ENCODE data around the gene GRM8. TPM values are rescaled to one million over a fixed set of nuclear protein-coding genes. Genes with fewer than 3 reads are reported as not detected.
A peak's percentile ranks its signal among the peaks of the same experiment; 100 is the strongest.
"Not testable (repeated sequence)": the region's sequence is repeated elsewhere in the genome, so short reads cannot be mapped to it uniquely, and the experiment has no call there.

Gene GRM8
- total RNA-seq, 4 donors from 2014 or later: 0.57 TPM; not detected in 3

DNA sequence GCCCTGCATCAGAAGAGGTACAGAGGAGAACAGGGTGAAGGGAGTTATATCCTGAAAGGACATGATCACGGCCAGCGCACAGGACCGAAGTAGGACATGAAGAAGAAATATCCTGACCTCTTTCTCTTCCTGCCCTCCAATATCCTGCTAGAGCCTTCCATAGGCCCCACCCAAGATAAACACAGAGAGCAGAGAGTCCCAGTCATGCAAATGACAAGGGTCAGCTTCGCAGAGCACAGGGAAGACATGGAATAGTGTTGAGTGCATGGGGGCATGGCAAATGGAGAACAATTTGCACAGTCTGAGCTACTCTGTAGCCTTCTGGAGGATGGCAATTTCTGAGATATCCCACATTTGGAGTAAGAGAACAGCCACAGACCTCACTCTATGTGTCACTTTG lies 371.4 kb downstream of the GRM8 start:
- 78 to 85% methylated on average over 4 of the region's 4 CpGs for WGBS, 2 donors
- Histone ChIP-seq H3K36me3 (no peaks in the 10 kb centered on the region), H3K27ac (no peak overlapping the region), H3K4me3 (no peak overlapping the region), H3K4me1 (no peaks in the 10 kb centered on the region), H3K9me3 (no peaks in the 10 kb centered on the region), H3K27me3 (no peaks in the 10 kb centered on the region)
- intact Hi-C loops (cut with DNase I): no loop called here
- no peak for TF ChIP-seq POLR2A (IDR thresholded peaks at IDR 0.05)
- TF ChIP-seq, protein P1, sequence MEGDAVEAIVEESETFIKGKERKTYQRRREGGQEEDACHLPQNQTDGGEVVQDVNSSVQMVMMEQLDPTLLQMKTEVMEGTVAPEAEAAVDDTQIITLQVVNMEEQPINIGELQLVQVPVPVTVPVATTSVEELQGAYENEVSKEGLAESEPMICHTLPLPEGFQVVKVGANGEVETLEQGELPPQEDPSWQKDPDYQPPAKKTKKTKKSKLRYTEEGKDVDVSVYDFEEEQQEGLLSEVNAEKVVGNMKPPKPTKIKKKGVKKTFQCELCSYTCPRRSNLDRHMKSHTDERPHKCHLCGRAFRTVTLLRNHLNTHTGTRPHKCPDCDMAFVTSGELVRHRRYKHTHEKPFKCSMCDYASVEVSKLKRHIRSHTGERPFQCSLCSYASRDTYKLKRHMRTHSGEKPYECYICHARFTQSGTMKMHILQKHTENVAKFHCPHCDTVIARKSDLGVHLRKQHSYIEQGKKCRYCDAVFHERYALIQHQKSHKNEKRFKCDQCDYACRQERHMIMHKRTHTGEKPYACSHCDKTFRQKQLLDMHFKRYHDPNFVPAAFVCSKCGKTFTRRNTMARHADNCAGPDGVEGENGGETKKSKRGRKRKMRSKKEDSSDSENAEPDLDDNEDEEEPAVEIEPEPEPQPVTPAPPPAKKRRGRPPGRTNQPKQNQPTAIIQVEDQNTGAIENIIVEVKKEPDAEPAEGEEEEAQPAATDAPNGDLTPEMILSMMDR (IDR thresholded peaks at IDR 0.05): no peak
- DNase-seq: no peak

DNA sequence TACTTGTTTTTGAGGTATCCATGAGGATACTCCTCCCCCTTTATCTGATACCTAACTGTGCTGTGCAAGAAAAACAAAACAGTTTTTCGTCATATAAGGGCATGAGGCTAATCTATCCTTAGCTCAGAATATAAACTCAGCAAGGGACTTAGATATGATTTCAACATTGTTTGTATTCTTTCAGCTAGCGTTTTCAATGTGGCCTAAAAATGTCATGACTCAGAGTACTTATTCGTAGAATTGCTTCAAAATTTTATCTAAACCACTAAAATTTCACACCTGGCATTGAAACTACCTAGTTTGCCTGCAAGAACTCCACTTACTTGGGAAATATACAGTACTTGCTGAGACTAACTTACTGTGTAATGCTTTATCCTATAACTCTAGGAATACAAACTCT lies 376.2 kb downstream of the GRM8 start:
- DNase-seq; H3K4me3 ChIP-seq; intact Hi-C loops (cut with DNase I); H3K27ac ChIP-seq; H3K9me3 ChIP-seq; H3K36me3 ChIP-seq; H3K27me3 ChIP-seq; H3K4me1 ChIP-seq: not testable (repeated sequence)
- WGBS, 2 donors: 53 to 57% methylated on average over 3 of the region's 3 CpGs

DNA sequence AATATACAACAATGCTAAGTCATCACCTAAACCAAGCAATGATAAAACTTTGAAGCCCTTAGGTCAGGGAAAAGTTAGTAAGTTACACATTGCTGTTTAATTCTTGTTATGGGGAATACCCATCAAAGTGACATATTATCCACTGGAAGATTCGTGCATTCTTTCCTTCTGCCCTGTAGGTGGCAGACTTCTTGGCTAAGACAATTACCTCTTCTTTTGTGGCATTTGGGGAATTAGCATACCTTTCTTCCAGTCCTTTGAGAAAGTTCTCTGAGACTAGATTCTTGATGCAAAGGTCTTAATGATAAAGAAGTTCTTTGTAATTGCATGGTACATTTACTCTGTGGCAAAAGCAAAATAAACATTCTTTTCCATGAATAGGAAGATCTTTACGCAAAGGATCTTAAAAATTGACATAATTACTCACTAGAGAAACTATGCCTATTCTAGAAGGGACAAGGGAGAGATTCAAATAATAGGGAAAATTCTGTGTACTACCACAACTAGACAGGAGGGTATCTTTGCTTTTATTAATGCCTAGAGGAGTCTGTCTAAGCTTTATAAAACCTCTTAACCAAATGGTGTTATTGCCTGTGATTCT lies 395.9 kb downstream of the GRM8 start:
- intact Hi-C loops (cut with DNase I): no loop called here
- WGBS, 2 donors: 18 to 32% methylated on average over 2 of the region's 2 CpGs
- Histone ChIP-seq H3K4me1 (no peaks in the 10 kb centered on the region), H3K27me3 (no peaks in the 10 kb centered on the region), H3K27ac (no peak overlapping the region), H3K9me3 (no peaks in the 10 kb centered on the region), H3K36me3 (no peaks in the 10 kb centered on the region), H3K4me3 (no peak overlapping the region)
- DNase-seq: no peak
- TF ChIP-seq POLR2A (IDR thresholded peaks at IDR 0.05): no peak
- TF ChIP-seq, protein P1 (IDR thresholded peaks at IDR 0.05): peak in 2 of 6 experiments; percentile 19 to 27

DNA sequence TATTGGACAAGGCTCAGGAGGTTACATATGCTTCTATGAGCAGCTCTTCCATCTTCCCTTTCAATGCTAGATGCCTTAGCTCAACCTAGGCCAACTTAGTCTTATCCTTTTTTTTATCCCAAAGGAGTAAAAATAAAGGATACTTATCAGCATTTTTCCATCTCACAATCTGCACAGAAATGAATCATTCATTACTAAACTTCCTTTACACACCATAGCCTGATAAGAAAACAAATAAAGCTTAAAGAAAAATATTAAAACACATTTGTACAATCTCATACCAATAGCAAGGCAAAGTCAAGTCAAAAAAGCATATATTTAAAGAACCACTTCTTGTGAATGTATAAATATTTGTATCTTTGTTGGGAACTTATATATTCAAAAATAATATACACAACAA lies 407.4 kb downstream of the GRM8 start:
- no peaks in the 10 kb centered on the region for H3K9me3 ChIP-seq
- intact Hi-C loops (cut with DNase I): no loop called here
- TF ChIP-seq POLR2A (IDR thresholded peaks at IDR 0.05): no peak

DNA sequence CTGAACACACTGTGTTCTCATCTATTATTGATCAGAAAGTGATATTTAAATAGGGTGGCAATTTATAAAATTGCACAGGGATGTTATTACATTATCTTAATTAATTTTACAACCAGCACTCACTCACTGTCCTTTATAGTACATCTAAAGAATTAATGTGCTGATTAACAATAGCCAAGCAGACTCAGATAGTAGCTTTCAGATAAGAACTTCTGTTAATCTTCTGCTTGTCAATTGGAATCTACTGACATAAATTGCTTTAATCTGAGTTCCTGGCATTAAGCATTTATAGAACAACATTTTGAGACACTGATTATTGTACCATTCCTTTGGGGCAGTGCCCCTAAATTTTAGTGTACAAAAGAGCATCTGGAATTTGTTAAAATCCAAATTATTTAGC lies 408.9 kb downstream of the GRM8 start:
- H3K4me3 ChIP-seq: no peak overlapping the region
- no peaks in the 10 kb centered on the region for H3K9me3 ChIP-seq
- H3K4me1 ChIP-seq: no peaks in the 10 kb centered on the region
- TF ChIP-seq POLR2A (IDR thresholded peaks at IDR 0.05): no peak
- TF ChIP-seq, protein P1 (IDR thresholded peaks at IDR 0.05): no peak
- intact Hi-C loops (cut with DNase I): no loop called here
- H3K36me3 ChIP-seq: no peaks in the 10 kb centered on the region
- H3K27me3 ChIP-seq: no peaks in the 10 kb centered on the region
- DNase-seq: no peak
- no peak overlapping the region for H3K27ac ChIP-seq

More for the DNA sequence above, 407.4 kb downstream of the GRM8 start:
- no peak for DNase-seq
- Histone ChIP-seq H3K27ac (no peak overlapping the region), H3K36me3 (no peaks in the 10 kb centered on the region), H3K4me3 (no peak overlapping the region), H3K4me1 (no peaks in the 10 kb centered on the region), H3K27me3 (no peaks in the 10 kb centered on the region)

DNA sequence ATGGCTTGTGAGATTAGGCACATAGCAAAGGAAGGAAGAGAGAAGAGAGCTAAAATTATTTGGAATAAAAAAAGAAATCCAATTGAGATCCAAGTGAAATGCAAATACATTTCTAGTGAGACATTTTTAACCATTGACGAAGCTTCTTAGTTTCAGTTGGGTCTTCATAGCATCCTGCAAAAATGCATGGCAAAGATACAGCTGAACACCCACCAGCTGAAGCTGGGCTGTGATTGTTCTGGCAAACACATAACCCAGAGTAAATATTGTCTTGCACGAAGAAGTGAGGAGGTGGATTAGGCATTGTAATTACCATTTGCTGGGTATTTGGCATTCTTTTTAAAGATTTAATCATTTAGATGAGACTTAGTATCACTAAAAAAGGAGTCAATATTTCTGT lies 409.4 kb downstream of the GRM8 start:
- Histone ChIP-seq H3K4me3 (no peak overlapping the region), H3K9me3 (no peaks in the 10 kb centered on the region), H3K36me3 (no peaks in the 10 kb centered on the region), H3K27me3 (no peaks in the 10 kb centered on the region), H3K4me1 (no peaks in the 10 kb centered on the region), H3K27ac (no peak overlapping the region)
- no peak for TF ChIP-seq POLR2A (IDR thresholded peaks at IDR 0.05)
- TF ChIP-seq, protein P1 (IDR thresholded peaks at IDR 0.05): no peak
- WGBS, 2 donors: 26 to 59% methylated on average over 2 of the region's 2 CpGs
- DNase-seq: no peak
- intact Hi-C loops (cut with DNase I): no loop called here
